T-helper 2 cell (primary cell): ENCODE data around the gene CDH1.

Experiments
- DNase-seq, 5 experiments: peaks; one replicate each; pipeline versions ENCODE4 v3.0.0 to v3.0.0-alpha.2; 2012 to 2022

The CDH1 gene

DNA sequence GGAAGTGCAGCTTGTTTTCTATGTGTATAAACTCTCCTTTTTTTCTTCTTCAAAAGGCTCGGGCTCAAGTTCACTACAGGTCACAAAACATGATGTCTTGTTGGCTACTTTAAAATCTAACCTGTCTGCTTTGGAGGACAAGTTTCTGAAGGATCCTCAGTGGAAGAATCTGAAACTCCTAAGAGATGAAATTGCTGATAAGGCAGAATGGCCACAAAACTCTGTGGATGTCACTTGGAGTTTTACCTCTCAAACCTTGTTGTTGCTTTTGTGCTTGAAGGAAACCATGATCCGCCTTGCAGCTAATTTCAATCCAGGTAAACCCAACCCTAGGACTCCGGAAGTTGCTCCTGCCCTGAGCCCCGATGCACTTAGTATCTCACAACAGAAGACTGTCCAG lies 122.7 kb downstream of the CDH1 start:
- no peak for DNase-seq

DNA sequence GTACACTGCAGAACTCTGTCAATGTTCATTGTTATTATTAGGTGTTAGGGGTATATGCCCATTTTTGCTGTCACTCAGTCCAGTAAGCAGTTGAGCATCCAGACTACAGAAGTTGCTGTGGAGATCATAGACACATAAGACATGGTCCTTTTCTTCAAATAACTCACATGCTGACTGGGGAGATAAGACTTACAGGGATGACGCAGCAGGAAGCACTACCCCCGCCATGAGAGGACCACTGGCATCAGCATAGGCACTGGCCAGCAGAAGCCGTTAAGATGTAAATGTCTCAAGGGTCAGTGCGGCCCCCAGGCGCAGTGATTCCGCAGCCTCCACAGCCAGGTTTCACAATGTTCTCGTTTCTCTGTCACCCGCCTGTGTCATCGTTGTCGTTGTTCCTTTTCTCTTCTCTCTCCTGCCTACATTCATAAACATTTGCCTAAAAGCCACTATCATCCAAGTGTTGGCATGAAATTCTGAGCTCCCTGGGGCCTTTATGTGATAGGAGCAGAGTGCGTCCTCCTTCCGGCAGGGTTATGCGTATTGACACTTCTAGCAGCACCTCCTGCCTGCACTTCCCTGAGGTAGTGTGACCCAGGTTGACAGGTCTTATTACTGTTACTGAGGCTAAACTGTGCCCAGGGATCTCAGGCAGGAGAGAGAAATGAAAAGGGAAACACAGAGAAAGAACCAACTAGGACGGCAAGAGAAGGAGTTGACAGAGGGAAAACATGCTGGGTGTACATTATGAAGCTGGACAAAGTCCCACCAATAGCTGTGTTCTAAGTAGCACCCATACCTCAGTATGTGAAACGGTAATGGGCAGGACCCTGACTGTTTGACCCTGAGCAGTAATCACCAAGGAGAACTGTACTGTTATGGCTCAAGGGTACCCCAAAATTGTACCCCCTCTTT lies 124.1 kb downstream of the CDH1 start:
- no peak for DNase-seq

DNA sequence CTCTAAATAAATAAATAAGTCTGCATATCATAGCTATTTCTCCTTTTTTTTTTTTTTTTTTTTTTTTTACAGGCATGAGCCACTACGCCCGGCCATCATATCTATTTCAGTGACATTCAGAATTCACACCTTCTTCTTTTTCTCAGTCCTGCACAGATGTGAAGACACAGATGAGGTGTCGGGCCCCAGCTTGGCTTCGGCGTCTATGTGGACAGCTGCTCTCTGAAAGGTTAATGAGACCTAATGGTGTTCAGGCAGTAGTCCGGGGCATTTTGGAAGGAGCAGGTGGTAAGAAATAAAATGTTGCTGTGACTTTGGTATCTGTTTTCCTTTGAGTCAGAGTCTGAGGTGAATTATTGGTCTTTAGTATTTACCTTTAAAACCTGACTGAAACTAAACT lies 129.8 kb downstream of the CDH1 start:
- no peak for DNase-seq

DNA sequence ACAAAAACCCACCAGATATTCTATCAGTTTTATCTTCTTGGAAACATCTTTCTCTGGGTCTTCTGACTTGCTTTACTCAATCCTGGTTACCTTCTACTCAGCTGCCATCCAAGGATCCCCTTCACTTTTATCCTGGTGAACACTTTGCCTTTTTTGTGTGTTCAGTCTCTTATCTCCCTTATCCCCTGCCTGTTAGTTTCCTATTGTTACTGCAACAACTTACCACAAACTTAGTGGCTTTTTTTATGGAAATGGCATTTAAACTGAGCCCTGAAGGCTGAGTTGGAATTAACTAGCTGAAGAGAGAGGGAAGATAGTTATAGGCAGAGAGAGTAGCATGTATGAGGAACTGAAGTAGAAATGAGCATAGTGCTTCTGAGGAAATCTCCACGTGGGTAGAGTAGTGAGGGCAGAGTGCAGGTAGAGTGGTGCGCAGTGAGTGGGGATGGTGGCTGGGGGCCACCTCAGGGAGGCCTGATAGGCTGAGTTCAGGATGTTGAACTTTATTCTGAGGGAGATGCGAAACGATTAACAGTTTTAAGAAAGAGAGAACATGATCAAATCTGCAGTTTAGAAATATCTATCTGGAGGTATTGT lies 132.5 kb downstream of the CDH1 start:
- DNase-seq, result no peak

DNA sequence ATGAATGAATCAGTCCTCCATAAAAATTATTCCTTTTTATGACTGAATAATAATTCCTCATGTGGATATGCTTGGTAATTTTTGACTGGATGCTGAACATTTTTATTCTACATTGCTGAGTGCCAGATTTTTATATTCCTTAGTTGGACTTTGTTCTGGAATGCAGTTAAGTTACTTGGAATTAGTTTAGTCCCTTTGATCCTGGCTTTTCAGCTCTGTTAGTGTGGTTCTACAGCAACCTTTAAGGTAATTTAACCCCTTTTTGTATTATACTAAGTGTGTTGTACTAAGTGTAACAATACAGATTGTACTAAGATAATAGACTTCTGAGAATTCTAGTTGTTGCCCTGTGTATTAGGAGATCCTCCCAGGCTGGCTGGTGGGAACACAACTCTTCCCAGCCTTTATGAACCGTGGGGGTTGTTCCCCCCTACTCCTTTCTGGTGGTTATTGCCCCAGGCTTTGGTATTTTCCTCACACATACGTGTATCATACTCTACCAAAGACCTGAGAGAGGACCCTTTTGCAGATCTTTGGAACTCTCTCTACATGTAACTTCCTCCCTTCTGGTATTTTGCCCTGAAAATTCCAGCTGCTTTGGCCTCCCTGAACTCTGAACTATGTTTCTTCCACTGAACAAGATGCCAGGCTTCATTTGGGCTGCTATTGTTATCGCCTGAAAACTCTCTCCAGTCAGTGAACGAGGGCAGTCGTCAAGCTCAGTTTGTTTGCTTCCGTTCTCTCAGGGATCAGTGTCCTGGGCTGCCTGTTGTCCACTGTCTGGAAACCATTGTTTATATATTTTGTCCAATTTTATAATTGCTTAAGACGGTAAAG lies 136.8 kb downstream of the CDH1 start:
- no peak for DNase-seq

DNA sequence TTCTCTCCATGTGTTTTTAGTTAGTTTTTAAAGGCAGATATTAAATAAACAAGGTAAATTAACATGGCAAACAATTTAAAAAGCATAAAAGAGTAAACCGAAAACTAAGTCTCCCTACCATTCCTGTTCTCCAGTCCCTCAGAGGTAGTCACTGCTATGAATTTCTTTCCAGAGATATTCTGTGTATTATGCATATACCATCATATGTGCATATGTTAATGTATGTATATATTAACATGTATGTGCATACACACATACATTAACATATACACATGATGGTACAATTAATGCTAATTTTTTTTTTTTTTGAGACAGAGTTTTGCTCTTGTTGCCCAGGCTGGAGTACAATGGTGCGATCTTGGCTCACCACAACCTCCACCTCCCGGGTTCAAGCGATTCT lies 138.8 kb downstream of the CDH1 start:
- DNase-seq, result no peak

DNA sequence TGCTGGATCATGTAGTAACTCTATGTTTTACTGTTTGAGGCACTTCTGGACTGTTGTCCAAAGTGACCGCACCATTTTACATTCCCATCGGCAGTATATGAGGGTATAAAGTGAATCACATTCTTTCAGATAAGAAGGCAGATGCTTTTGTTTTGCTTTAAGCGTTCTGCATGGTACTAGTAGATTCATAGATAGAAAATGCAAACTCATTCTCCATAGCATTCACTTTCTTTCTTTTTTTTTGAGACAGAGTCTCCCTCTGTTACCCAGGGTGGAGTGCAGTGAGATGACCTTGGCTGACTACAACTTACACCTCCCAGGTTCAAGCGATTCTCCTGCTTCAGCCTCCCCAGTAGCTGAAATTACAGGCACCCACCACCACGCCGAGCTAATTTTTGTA lies 146.6 kb downstream of the CDH1 start:
- no peak for DNase-seq

DNA sequence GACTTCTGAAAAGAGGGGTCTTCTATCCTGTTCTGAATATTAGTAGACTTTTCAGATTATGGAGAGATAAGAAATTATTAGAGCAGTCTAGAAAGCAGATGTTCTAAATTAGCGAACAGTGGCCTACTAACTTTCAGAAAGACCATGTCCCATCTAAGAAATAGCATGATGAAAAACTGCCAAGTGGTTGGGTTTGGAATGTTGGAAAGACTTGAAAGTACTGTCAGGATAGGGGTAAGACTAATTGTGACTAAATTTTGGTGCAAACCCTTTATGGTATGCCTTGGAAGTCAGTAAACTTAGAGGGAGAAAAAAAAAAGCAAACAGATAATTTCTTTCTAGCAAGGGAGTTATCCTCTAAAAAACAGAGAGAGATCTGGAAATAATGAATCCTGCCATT lies 147.3 kb downstream of the CDH1 start:
- DNase-seq, result no peak
